GM12892 (cell line): ENCODE data around the gene CCR7.
"Not testable (repeated sequence)": the region's sequence is repeated elsewhere in the genome, so short reads cannot be mapped to it uniquely, and the experiment has no call there.

Source experiments
- DNase-seq: peaks from one replicate; pipeline ENCODE4 v3.0.0; 2011; ENCODE audit not compliant: insufficient read length
- FAIRE-seq: peaks from 2 replicates; lab custom pipeline; 2011; peaks lifted over from hg19 to GRCh38; lab: Jason Lieb, UNC
- POLR2A ChIP-seq: IDR thresholded peaks from 2 replicates; pipeline ENCODE4 v1.6.1; 2011; ENCODE audit warnings: low read depth, low read length, control low read depth
- POLR2AphosphoS5 ChIP-seq: IDR thresholded peaks from 2 replicates; pipeline ENCODE4 v1.6.1; 2011; ENCODE audit warnings: low read depth, low read length, control low read depth
- TAF1 ChIP-seq: IDR thresholded peaks from 2 replicates; pipeline ENCODE4 v1.6.1; 2011; ENCODE audit warnings: low read depth, mild to moderate bottlenecking, control low read depth, low read length, borderline replicate concordance

Gene CCR7

DNA sequence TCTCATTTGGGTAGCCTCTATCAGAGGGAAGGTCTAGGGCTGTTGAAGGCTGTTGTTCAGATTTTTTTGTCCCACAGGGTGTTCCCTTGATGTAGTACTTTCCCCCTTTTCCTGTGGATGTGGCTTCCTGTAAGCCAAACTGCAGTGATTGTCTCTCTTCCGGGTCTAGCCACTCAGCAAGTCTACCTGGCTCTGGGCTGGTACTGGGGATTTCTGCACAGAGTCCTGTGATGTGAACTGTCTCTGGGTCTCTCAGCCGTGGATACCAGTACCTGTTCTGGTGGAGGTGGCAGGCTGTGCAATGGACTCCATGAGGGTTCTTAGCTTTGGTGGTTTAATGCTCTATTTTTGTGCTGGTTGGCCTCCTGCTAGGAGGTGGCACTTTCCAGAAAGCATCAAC, 23.3 kb upstream of the CCR7 start:
- DNase-seq: no peak
- no peak for FAIRE-seq
- TF ChIP-seq TAF1: no peak
- no peak for TF ChIP-seq POLR2A
- TF ChIP-seq POLR2AphosphoS5: no peak

DNA sequence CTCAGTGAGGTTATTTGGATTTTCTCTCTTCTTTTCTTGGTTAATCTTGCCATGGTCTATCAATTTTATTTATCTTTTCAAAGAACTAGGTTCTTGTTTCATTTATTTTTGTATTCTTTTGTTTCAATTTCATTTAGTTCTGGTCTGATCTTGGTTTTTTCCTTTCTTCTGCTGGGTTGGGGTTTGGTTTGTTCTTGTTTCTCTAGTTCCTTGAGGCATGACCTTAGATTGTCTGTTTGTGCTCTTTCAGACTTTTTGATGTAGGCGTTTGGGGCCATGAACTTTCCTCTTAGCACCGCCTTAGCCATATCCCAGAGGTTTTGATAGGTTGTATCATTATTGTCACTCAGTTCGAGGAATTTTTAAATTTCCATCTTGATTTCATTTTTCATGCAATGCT, 21.0 kb upstream of the CCR7 start:
- DNase-seq, FAIRE-seq: not testable (repeated sequence)

DNA sequence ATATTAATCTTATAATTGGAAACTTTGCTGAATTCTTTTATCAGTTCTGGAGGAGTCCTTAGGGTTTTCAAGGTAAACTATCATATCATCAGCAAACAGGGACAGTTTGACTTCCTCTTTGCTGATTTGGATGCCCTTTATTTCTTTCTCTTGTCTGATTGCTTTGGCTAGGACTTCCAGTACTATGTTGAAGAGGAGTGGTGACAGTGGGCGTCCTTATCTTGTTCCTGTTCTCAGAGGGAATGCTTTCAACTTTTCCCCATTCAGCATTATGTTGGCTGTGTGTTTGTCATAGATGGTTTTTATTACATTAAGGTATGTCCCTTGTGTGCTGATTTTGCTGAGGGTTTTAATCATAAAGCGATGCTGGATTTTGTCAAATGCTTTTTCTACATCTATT, 19.7 kb upstream of the CCR7 start:
- FAIRE-seq, DNase-seq: not testable (repeated sequence)

DNA sequence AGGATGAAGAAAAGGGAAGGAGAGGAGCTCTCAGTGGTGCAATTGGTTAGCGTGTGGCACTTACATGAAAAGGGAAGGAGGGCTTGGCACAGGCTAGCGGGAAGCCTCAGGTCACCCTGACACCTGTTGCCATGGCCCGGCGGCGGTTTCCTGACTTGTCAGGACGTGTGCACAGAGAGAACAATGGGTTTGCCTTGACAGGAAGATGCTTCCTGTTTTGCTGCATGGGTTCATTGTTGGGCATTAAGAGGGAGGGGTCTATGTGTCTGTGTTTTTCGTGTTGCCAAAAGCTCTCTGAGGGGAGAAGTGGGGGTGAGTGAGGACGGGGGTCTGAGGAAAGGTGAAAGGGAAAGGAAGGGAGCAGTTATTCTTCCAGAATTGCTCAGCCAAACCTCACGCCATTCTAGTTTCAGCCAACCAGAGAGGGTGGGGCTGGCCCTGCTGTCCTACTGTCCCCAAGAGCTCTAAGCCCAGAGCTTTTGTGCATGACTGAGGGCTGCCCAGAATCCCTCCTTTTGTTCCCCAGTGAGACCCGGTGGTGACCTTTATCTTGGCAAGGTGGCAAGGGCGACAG, 17.1 kb upstream of the CCR7 start:
- no peak for TF ChIP-seq TAF1
- peak; percentile 78; the same call in 1 of the 2 replicates for TF ChIP-seq POLR2AphosphoS5
- DNase-seq (no peak), FAIRE-seq (peak; percentile 94)

DNA sequence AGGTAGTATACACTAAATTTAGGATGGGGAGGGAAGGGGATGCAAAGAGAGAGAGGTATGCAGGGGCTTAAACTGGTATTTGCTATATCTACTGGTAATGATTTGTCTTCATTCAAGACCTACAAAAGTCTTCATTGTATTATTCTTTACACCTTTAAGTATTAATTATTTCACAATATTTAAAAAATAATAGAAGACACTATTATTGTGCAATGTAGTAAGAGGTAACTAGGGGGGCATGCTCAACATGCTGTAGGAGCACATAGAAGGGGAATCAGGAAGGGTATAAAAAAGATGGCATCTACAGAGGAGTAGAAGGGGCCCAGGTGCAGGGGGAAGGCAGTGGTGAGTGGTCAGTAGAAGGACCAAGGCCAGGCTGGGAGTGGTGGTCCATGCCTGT, 14.9 kb upstream of the CCR7 start:
- TF ChIP-seq POLR2AphosphoS5: no peak
- no peak for TF ChIP-seq TAF1
- no peak for TF ChIP-seq POLR2A
- DNase-seq: no peak
- no peak for FAIRE-seq

DNA sequence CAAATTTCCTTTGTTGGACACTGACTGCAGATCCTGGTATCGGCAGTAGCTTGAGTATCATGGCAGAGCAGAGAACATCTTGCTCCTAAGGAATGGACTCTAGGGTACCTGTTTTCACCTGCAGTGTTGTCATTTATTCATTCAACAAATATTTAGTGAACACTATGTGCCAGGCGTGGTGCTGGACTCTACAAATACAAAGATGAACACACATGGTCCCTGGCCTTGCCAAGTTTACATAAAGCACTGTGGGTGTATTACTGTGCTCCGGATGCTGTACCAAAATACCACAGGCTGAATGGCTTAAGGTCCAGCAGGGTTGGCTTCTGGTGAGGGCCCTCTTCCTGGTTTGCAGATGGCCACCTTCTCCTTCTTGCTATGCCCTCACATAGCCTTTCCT, 14.2 kb upstream of the CCR7 start:
- no peak for FAIRE-seq
- no peak for TF ChIP-seq POLR2A
- no peak for TF ChIP-seq POLR2AphosphoS5
- TF ChIP-seq TAF1: no peak
- DNase-seq: no peak

DNA sequence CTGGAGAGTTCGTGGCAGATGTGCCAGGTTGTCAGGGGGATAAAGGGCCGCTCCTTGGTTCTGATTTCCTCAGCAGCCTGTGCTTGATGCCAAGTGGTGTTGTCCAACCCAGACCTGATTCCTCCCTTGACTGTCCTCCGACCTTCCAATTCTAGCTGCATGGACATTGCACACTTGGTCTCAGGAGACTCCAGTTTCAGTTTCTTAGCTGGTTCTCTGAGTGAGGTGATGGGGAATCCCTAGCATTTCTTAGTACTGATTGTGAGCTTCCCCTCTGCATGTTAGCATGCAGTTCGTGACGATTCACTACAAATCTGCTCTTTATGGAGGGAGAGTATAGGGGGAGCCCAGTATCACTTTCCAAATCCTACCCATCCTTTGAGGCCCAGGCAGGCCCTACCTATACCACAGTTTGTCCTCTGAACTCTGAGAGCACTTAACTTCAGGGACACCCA, 12.4 kb upstream of the CCR7 start:
- DNase-seq (no peak), FAIRE-seq (peak; percentile 91)
- TF ChIP-seq POLR2A (no peak), POLR2AphosphoS5 (no peak), TAF1 (no peak)

DNA sequence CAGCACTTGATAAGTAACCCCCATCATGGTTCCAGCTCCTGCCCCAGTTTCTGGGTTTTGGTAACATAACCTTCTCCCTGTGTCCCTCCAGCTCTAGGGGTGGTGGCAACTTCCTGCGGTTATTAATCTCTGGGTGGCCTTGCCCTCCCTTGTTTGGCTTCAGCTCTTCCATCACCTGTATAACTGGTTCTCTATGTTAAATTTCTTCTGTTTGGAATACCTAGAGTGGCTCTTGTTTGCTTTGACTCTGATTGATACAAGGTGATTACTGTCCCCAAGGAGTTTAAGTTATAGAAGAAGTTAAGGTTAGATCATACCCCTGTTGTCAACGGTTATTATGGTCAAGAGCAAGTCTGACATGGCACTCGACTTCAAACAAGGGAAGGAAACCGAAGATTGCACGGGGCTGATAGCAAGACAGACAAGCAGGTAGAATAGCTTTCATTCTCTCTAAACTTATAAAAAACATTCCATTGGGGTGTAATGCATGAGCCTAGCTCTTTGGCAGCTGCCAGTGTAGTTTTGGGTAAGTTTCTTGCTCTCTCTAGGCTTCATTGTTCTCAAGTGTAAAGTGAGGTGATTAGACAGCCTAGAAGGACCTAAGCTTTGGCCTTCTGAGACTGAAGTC, 11.0 kb upstream of the CCR7 start:
- DNase-seq: no peak
- no peak for FAIRE-seq
- TF ChIP-seq TAF1 (no peak), POLR2A (no peak), POLR2AphosphoS5 (no peak)

DNA sequence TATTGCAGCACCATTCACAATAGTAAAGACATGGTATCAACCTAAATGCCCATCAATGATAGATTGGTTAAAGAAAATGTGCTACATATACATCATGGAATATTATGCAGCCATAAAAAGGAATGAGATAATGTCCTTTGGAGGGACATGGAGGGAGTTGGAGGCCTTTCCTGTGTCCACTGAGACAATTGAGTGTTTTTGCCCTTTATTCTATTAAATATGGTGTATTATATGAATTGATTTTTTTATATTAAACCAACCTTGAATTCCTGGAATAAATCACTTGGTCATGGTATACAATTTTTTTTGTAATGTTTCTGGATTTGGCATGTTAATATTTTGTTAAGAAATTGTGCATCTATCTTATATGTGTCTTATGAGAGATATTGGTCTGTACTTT, 9.0 kb upstream of the CCR7 start:
- no peak for TF ChIP-seq TAF1
- no peak for TF ChIP-seq POLR2AphosphoS5
- no peak for TF ChIP-seq POLR2A
- FAIRE-seq (no peak), DNase-seq (no peak)

DNA sequence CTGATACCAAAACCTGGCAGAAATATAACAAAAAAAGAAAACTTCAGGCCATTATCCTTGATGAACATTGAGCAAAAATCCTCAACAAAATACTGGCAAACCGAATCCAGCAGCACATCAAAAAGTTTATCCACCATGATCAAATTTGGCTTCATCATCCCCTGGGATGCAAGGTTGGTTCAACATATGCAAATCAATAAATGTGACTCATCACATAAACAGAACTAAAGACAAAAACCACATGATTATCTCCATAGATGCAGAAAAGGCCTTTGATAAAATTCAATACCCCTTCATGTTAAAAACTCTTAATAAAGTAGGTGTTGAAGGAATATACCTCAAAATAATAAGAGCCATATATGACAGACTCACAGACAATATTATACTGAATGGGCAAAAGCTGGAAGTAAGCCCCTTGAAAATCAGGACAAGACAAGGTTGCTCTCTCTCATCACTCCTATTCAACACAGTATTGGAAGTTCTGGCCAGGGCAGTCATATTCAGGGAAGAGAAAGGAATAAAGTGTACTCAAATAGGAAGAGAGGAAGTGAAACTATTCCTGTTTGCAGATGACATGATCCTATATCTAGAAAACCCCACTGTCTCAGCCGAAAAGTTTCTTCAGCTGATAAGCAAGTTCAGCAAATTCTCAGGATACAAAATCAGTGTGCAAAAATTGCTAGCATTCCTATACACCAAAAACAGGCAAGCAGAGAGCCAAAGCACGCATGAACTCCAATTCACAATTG, 7.1 kb upstream of the CCR7 start:
- FAIRE-seq, DNase-seq: not testable (repeated sequence)

DNA sequence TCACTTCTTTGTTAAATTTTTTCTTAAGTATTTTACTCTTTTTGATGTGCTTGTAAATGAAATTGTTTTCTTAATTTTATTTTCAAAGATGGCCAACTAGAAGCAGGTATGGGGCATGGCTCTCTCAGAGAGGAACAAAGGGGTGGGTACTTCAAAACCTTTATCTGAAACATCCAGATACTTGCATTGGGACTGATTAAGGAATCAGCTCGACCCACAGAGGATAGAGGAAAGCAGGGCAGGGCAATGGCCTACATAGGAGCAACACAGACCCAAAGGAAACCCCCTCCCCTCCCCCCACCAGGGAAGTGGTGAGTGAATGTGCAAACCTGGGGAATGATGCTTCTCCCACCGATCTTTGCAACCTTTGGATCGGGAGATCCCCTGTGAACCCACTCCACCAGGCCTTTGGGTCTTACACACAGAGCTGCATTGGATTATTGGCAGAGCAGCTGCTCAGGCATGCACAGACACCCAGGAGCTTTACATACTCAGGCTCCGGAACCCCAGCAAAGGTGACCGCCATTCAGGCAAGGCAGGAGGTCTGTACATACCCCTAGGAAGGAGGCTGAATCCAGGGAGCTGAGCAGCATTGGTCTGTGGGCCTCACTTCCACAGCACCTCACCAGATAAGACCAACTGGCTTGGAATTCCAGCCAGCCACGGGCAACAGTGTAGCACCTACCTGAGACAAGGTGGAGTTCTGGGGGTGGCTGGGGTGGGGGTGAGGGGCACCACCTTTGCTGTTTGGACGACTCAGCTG, 3.0 kb upstream of the CCR7 start:
- DNase-seq (no peak), FAIRE-seq (peak; percentile 21)
- TF ChIP-seq TAF1 (no peak), POLR2A (no peak), POLR2AphosphoS5 (no peak)

DNA sequence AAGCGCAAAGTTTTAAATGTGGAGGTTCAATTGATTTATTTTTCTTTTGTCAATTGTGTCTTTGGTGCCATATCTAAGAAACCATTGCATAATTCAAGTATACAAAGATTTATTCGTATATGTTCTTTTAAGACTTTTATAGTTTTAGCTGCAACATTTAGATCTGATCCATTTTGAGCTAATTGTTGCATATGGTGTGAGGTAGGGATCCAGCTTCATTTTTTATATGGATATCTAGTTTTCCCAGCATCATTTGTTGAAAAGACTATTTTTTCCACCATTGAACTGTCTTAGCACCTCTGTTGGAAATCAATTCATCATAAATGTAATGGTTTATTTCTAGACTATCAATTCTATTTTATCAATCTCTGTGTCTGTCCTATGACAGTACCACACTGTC, 2.1 kb upstream of the CCR7 start:
- DNase-seq (no peak), FAIRE-seq (no peak)
- TF ChIP-seq POLR2AphosphoS5 (no peak), TAF1 (no peak), POLR2A (no peak)
